HG03442 (cell line): Measurements from ENCODE around the gene CACTIN.
"Not testable (repeated sequence)": the region's sequence is repeated elsewhere in the genome, so short reads cannot be mapped to it uniquely, and the experiment has no call there.

ENCODE experiments used
- ATAC-seq: cut with Tn5 transposase; IDR thresholded peaks from one replicate; pipeline ENCODE4 v1.9.1; 2021; ENCODE audit warnings: mild to moderate bottlenecking, moderate library complexity; ENCODE audit not compliant: unreplicated experiment

CACTIN gene

DNA sequence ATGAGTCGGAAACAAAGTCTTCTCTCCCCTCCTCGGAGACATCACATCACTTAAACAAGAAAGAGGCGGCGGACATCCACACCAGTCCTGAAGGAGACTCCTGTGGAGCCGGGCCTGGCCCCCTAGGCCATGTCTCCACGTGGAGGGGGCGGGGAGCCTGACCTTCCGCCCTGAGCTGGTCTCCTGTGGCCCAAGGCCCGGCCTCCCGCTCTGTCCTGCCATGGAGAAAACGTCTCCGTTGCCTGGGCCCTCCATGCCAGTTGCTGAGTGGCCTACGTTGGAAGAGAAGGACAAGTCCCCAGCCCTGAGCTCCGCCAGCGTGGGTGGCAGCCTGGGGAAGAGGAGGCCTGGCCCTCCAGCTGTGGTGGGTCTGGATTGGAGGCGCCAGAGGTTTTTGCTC lies 5.5 kb upstream of the CACTIN start:
- no peak for ATAC-seq

- ATAC-seq, result no peak
Measured at GRCh38 chr19:3631053-3631861, 4.7 kb upstream of the CACTIN start.

- ATAC-seq, result not testable (repeated sequence)
Measured at GRCh38 chr19:3628766-3629165, 2.2 kb upstream of the CACTIN start.

DNA sequence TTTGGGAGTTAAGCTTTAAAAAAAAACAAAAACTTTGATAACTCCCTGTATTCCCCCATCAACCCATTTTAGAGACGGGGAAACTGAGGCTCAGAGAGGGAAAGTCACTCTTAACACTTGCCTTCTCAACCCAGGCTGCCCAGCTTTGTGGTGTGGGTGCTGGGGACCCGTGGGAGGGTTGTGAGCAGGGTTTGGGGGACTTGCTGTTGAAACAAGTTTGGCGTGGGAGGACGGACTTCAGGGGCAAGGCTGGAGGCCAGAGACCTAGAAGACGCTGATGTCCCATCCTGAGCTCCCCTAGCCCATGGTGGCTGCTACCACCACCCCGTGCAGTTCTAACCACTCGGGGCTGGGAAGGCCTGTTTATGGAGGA lies 747 bp upstream of the CACTIN start:
- no peak for ATAC-seq

- no peak for ATAC-seq
Measured at GRCh38 chr19:3625996-3626472, 556 bp downstream of the CACTIN start.

DNA sequence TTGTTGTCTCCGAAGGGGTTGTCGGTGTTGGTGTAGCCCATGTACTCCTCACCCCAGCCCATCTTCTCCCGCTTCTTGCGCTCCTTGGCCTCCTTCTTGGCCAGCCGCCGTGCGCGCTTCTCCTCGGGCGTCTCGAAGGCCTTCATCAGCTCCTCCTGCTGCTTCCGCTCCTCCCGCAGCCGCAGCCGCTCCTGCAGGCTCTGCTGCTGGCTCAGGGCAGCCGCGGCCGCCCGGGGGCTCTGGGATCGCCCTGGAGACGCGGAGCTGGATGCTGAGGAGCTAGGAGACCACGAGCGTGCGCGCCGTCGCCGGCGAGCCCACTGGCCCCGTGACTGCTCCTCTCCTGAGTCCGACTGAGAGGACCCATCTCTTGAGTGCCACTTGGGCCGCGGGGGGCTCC lies 2.9 kb downstream of the CACTIN start:
- ATAC-seq, result no peak

DNA sequence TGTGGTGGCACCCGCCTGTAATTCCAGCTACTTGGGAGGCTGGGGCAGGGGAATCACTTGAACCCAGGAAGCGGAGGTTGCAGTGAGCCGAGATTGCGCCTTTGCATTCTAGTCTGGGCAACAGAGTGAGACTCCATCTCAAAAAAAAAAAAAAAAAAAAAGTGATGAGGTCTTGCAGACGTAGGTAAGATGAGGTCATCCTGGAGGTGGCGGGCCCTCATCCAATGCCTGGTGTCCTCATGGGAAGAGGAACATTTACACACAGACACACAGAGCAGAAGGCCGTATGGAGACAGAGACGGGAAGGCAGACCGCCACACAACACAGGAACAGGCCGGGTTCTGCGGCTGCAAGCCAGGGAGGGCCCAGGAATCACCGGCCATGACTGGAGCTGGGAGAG lies 4.4 kb downstream of the CACTIN start:
- no peak for ATAC-seq

- ATAC-seq, result no peak
Measured at GRCh38 chr19:3621689-3622088, 4.9 kb downstream of the CACTIN start.

GRCh38 chr19:3620817-3621547 lies 5.6 kb downstream of the CACTIN start:
- ATAC-seq, result no peak

DNA sequence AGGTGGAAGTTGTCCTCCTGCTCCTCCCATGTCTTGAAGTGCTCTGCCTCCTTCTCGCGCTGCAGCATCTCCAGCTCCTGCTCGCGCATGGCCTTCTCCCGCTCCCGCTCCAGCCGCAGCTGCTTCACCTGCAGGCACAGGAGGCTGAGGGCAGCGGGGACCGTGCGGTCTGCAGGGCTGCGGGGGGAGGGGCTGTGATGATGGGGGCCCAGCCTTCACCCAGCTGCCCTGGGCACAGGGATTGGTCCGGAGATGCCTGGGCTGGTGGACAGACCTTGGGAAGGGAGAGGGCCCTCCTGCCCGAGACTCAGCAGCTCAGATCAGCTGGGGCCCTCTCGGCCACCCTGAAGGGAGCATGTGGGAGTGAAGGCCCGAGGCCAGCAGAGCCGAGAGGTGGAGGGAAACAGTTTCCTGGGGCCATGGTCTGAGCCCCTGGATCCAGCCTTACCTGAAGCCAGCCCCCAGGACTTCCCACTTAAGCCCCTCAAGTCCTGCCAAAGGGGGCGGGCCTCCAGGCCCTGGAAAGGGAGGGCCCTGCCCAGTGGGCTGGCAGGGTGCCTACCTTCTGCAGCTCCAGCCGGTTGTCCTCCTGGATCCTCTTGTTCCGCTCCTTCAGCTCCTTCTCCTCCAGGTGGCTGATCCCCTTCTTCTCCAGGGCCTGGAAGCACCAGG lies 6.3 kb downstream of the CACTIN start:
- no peak for ATAC-seq

DNA sequence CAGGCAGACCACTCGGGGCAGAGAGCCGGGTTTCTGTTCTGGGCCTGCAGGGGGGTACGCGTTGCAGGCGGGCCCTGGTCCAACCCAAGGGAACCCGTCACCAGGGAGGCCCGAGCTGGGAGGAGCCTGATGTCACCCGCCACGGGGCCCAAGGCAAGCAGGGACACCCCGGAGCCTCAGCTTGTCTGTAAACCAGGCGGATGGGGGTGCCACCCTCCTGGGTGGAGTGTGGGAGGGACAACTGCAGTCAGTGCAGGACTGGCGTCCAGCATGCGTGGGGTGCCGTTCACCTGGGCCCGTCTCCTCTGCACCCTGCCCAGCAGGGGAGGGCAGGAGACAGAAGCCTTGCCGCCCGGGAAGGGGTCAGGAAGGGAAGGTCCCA lies 7.0 kb downstream of the CACTIN start:
- no peak for ATAC-seq

DNA sequence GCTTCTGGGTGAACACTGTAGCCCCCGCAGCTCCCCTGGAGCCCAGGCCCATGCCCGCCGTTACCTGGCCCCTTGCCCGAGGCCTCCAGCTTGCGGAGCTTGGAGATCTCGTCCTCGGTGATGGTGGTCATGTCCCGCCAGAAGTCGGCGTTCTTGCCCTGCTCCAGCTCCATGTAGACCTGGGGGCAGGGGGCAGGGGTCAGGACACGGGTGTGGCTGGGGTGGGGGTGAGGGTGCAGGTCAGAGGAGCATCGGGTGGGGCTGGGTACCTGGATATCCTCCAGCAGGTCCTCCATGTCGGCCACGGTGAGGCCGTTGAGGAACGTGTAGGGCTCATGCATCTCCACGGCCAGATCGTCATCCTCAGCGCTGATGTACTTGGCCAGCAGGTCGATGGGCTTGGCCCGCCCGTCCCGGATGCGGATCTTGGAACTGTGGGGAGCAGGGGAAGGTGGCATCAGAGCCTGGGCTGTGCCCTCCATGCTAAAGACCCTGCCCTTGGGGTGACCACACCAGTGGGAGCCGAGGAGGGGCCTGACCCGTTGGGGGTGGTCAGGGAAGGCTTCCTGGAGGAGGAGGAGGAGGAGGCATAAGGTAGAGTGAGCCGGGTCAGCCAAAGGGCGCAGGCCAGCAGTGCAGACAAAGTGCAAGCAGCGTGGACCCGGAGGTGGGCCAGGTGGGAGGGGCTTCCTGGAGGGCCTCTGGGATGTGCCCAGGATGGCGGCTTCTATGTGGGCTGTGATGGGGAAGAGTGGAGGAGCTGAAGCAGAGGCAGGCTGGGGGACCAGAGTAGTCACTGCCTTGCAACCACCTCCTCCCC lies 7.6 kb downstream of the CACTIN start:
- ATAC-seq, result no peak

DNA sequence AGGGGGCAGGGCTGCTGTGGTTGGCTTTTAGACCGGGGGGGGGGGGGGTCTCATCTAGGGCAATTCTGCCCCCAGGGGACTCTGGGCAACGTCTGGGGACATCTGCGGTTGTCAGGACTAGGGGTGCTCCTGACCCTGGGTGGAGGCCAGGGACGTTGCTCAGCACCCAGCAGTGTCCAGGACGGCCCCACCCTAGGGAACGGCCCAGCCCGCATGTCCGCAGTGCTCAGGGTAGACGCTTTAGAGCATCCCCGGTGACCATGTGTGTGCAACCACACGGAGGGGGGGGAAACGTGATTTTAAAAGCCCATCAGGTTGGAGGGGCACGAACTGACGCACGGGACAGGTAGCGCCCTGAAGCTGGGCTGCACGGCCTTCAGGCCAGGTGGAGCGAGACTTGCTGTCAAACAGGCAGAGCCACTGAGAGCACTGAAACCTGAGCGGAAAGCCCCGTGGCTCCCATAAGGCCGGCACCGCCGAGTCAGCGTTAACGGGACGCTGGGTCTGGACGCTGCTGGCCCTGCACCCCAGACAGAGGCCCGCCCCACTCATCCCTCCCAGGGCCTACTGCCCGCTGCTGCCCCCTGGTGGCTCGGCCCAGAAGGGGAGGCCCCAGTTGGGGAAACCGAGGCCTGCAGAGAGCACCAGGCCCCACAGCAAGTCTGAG lies 8.3 kb downstream of the CACTIN start:
- ATAC-seq, result no peak

GRCh38 chr19:3617463-3617862 lies 9.1 kb downstream of the CACTIN start:
- ATAC-seq, result no peak

DNA sequence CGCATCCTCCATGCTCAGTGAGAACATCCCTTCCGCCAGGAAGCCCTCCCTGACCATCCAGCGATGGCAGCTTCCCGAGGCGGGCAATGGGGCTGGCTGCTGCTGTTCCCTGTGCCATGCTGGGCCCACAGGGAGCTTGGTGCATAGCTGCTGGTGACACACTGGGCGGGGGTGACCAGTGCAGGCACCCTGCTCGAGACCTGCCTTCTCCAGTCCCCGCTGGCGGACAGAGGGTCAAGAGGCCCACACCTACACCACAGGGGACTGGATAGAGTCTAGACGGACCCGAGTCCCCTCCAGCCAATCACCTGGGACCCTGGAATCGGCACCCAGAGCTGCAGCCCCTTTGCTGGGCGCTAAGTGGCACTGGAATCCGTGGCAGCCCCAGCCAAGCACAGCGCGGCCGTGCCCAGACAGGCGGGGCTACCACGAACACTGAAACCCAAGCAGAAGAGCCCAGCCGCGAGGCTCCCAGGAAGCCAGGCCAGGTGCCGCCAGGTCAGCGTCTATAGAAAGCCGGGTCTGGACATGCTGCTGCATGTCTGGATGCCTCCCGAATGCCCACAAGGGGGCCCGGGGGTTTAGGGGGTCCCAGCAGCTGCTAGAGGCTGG lies 11.0 kb downstream of the CACTIN start:
- ATAC-seq, result no peak

DNA sequence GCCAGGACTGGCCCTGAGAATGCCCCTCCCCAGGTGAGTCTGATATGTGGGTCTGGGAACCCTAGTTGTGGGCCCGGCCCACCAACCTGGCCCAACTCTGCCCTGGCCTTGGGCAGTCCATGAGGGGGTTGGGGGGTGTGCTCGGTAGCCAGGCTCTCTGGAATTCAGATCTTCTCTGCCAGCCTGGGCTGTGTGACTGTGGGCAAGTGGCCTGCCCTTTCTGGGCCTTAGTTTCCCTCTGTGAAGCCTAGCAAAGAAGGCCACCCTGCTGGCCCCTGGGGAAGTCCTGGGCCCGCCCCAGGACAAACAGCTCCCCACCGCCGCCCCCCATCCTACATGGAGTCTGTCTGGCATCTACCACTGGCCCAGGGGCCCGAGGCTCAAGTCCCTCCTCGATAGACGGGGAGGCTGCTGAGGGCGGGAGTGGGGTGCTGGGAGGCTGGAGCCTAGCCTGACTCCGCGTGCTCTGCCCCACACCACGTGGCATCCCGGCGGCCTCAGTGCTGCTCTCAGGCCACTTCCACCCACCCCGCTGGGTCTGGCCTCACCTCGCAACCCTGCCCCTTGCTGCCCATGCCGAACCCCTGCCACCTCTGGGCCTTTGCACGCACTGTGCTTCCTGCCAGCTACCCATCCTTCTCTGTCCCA lies 11.6 kb downstream of the CACTIN start:
- no peak for ATAC-seq

DNA sequence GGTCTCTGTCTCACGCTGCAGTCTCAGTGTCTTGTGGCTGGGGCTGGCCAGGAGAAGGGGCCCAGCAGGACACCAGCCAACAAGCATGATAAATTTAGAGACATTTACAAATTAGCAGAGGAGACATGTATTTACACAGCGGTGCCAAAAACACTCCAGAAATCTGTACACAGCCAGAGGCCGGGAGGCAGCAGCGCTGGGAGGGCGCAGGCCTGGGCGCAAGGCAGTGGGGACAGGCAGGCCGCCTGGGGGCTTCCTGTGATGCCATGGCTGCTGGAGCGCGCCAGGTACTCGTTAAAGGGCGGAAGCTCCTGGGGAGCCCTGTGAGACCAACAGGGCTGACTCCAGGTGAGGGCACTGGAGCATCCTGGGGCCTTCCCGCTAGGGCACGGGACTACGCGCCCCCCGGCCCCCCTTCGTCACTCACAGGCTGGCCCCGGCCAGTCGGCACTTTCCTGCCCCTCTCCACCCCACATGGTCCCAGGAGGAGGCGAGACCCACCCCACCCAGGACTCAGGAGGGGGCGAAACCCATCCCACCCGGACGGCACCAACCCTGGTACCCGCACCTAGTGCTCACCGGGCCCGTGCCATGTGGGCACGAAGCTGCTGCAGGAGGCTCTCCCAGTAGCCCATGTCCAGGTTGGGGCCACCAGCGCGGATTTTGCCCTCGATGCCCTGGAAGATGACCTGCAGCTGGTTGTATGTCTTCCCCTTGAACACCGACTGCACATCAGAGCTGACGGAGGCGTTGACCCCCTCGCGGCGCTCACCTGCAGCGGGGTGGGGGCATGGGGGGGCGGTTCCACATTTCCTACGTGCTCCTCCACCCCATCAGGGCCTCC lies 12.6 kb downstream of the CACTIN start:
- ATAC-seq, result no peak

DNA sequence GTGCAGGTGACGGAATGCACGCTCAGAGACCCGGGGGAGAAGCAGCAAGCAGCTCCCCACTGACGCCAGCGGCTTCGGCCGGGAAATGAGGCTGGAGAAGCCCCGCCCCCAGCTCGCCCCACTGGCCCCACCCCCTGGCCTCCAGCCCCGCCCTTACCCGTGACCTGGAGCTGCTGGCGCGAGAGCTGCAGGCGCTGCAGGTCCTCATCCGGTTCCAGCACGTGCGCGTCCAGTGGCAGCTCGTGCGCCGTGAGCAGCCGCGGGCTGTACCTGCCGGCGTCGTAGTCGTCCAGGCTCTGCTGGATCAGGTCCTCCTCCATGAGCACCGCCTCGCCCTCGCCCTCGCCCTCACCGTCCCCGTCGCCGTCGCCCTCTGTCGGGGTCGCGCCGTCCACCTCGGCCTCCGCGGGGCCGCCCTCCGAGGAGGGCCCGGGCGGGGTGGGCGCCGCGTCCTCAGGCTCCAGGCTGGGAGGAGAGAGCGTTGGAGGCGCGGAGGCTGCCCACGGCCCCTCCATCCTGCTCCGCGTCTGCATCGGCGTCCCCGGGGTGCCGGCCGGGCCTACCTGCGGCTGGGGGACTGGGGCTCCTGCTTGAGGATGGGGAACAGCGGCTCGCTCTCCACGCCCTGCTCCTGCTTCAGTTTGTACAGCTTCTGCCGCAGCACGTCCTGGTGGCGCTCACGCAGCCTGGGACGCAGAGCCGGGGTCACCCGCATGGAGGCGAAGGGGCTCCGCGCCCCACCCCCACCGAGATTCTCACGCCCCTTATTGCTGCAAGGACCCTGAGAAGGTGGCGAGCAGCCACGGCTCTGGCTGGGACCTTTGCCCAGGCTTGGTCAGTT lies 13.5 kb downstream of the CACTIN start:
- ATAC-seq, result no peak
